ENCODE measurements around the gene CEP20.
A peak's percentile ranks its signal among the peaks of the same experiment; 100 is the strongest.

Gene CEP20

GRCh38 chr16:15876503-15876902 lies 11.9 kb downstream of the CEP20 start:
- Histone ChIP-seq H3K79me2 (ENCODE audit: low read length) (0 out of 2 replicates have a peak, but pooled peaks cover 8% of the 10 kb centered on the region), H3K9me2 (replicated peaks; ENCODE audit: insufficient read depth, low read length) (no peaks in the 10 kb centered on the region)
- no peak for DNase-seq

GRCh38 chr16:15874745-15875314 lies 13.6 kb downstream of the CEP20 start:
- Histone ChIP-seq H3K27me3 (replicated peaks; ENCODE audit: insufficient read depth, low read length) (no peaks in the 10 kb centered on the region), H3K36me3 (replicated peaks; ENCODE audit: insufficient read depth, low read length) (no peaks in the 10 kb centered on the region; the same call in 1 of the 2 replicates), H3K9me2 (replicated peaks; ENCODE audit: insufficient read depth, low read length) (no peaks in the 10 kb centered on the region), H3K9me3 (replicated peaks; ENCODE audit: insufficient read depth, low read length) (no peaks in the 10 kb centered on the region), H3K4me1 (ENCODE audit: low read length) (no peaks in the 10 kb centered on the region), H3K79me2 (ENCODE audit: low read length) (no peaks in the 10 kb centered on the region), H3K4me3 (ENCODE audit: low read length) (no peak overlapping the region), H2AFZ (ENCODE audit: low read length) (no peak overlapping the region), H3K4me2 (ENCODE audit: low read depth, low read length) (no peak overlapping the region), H3F3A (ENCODE audit: insufficient read depth, low read length) (no peaks in the 10 kb centered on the region), H4K20me1 (ENCODE audit: insufficient read depth, low read length) (no peaks in the 10 kb centered on the region), H3K27ac (ENCODE audit: low read length) (no peak overlapping the region), H3K9ac (ENCODE audit: low read length) (no peak overlapping the region)
- no peak for DNase-seq
- no peak for TF ChIP-seq EZH2 (optimal IDR thresholded peaks at IDR 0.05; ENCODE audit: low read depth, low read length)
- peak; percentile 33 for TF ChIP-seq CTCF (IDR thresholded peaks at IDR 0.05; ENCODE audit: low read length)

More at GRCh38 chr16:15876503-15876902, 11.9 kb downstream of the CEP20 start:
- Histone ChIP-seq H3K36me3 (replicated peaks; ENCODE audit: insufficient read depth, low read length) (no peaks in the 10 kb centered on the region; the same call in 1 of the 2 replicates), H3K4me2 (ENCODE audit: low read depth, low read length) (no peak overlapping the region), H3K27ac (ENCODE audit: low read length) (no peak overlapping the region), H3K4me1 (ENCODE audit: low read length) (no peaks in the 10 kb centered on the region), H3K9ac (ENCODE audit: low read length) (no peak overlapping the region), H2AFZ (ENCODE audit: low read length) (no peak overlapping the region), H3F3A (ENCODE audit: insufficient read depth, low read length) (no peaks in the 10 kb centered on the region), H3K9me3 (replicated peaks; ENCODE audit: insufficient read depth, low read length) (no peaks in the 10 kb centered on the region), H4K20me1 (ENCODE audit: insufficient read depth, low read length) (no peaks in the 10 kb centered on the region), H3K27me3 (replicated peaks; ENCODE audit: insufficient read depth, low read length) (no peaks in the 10 kb centered on the region), H3K4me3 (ENCODE audit: low read length) (no peak overlapping the region)
- TF ChIP-seq CTCF (IDR thresholded peaks at IDR 0.05; ENCODE audit: low read length) (no peak), EZH2phosphoT487 (IDR thresholded peaks at IDR 0.05; ENCODE audit: low read length) (no peak), EZH2 (optimal IDR thresholded peaks at IDR 0.05; ENCODE audit: low read depth, low read length) (no peak)

GRCh38 chr16:15873737-15874136 lies 14.7 kb downstream of the CEP20 start:
- no peaks in the 10 kb centered on the region for H3K36me3 ChIP-seq (replicated peaks; ENCODE audit: insufficient read depth, low read length)
- DNase-seq, result no peak

GRCh38 chr16:15873301-15873700 lies 15.1 kb downstream of the CEP20 start:
- Histone ChIP-seq H3K27me3 (replicated peaks; ENCODE audit: insufficient read depth, low read length) (no peaks in the 10 kb centered on the region), H3F3A (ENCODE audit: insufficient read depth, low read length) (no peaks in the 10 kb centered on the region), H3K27ac (ENCODE audit: low read length) (no peak overlapping the region), H3K4me2 (ENCODE audit: low read depth, low read length) (no peak overlapping the region), H3K36me3 (replicated peaks; ENCODE audit: insufficient read depth, low read length) (no peaks in the 10 kb centered on the region), H3K4me3 (ENCODE audit: low read length) (no peak overlapping the region), H3K4me1 (ENCODE audit: low read length) (no peaks in the 10 kb centered on the region), H3K79me2 (ENCODE audit: low read length) (no peaks in the 10 kb centered on the region), H4K20me1 (ENCODE audit: insufficient read depth, low read length) (no peaks in the 10 kb centered on the region), H3K9me3 (replicated peaks; ENCODE audit: insufficient read depth, low read length) (no peaks in the 10 kb centered on the region), H2AFZ (ENCODE audit: low read length) (no peak overlapping the region), H3K9me2 (replicated peaks; ENCODE audit: insufficient read depth, low read length) (no peaks in the 10 kb centered on the region), H3K9ac (ENCODE audit: low read length) (no peak overlapping the region)
- TF ChIP-seq EZH2phosphoT487 (IDR thresholded peaks at IDR 0.05; ENCODE audit: low read length), result no peak
- no peak for DNase-seq

More at GRCh38 chr16:15873737-15874136, 14.7 kb downstream of the CEP20 start:
- no peaks in the 10 kb centered on the region for H3K9me3 ChIP-seq (replicated peaks; ENCODE audit: insufficient read depth, low read length)
- no peaks in the 10 kb centered on the region for H3K79me2 ChIP-seq (ENCODE audit: low read length)
- H3K27ac ChIP-seq (ENCODE audit: low read length), result no peak overlapping the region
- no peak overlapping the region for H3K4me2 ChIP-seq (ENCODE audit: low read depth, low read length)
- H3K4me1 ChIP-seq (ENCODE audit: low read length), result no peaks in the 10 kb centered on the region
- no peak for TF ChIP-seq EZH2 (optimal IDR thresholded peaks at IDR 0.05; ENCODE audit: low read depth, low read length)
- no peaks in the 10 kb centered on the region for H3K27me3 ChIP-seq (replicated peaks; ENCODE audit: insufficient read depth, low read length)
- H2AFZ ChIP-seq (ENCODE audit: low read length), result no peak overlapping the region
- no peaks in the 10 kb centered on the region for H3F3A ChIP-seq (ENCODE audit: insufficient read depth, low read length)
- H3K9me2 ChIP-seq (replicated peaks; ENCODE audit: insufficient read depth, low read length), result no peaks in the 10 kb centered on the region
- H3K4me3 ChIP-seq (ENCODE audit: low read length), result no peak overlapping the region
- H3K9ac ChIP-seq (ENCODE audit: low read length), result no peak overlapping the region
- no peaks in the 10 kb centered on the region for H4K20me1 ChIP-seq (ENCODE audit: insufficient read depth, low read length)

Measured in MM.1S (cell line).